Colonic mucosa (tissue), 4 donors: ENCODE results near the gene E2F8. TPM values are rescaled to one million over a fixed set of nuclear protein-coding genes. Genes with fewer than 3 reads are reported as not detected.

Experiments used
- DNase-seq: peaks from one replicate; pipeline ENCODE4 v3.0.0-alpha.2; 2020
- H3K27ac ChIP-seq: fragments of 200-600 bp; one replicate; pipeline ENCODE4 v1.8.0; 2021
- H3K27me3 ChIP-seq: fragments of 200-600 bp; one replicate; pipeline ENCODE4 v1.8.0; 2021
- H3K36me3 ChIP-seq: fragments of 200-600 bp; one replicate; pipeline ENCODE4 v1.8.0; 2021
- H3K4me1 ChIP-seq: fragments of 200-600 bp; one replicate; pipeline ENCODE4 v1.8.0; 2021; ENCODE audit warnings: mild to moderate bottlenecking
- H3K4me3 ChIP-seq: fragments of 200-600 bp; one replicate; pipeline ENCODE4 v1.8.0; 2021
- H3K9ac ChIP-seq, 2 donors: one replicate each; pipeline ENCODE4 v1.7.0; 2013; ENCODE audit warnings: control low read depth in 2 of 2, low read depth in 2 of 2, low read length in 2 of 2
- H3K9me3 ChIP-seq: fragments of 200-600 bp; one replicate; pipeline ENCODE4 v1.8.0; 2021
- CTCF ChIP-seq: fragments of 200-600 bp; IDR thresholded peaks from one replicate; pipeline ENCODE4 v1.8.0; 2022; ENCODE audit warnings: antibody characterized with exemption, mild to moderate bottlenecking
- intact Hi-C: fragments of 100-400 bp; cut with DNase I; formaldehyde crosslinking; loops from one replicate; pipeline ENCODE4 v1.14.1; 2022
- total RNA-seq, 2 donors: library from RNA; stranded (reverse); fragmentation: NEBNext Ultra II Directional in 1 of 2; extraction: Animal tissue kit (Norgen Biotek cat#: 25700) in 1 of 2; gene quantifications; one replicate each; pipeline ENCODE4 v1.2.1, GENCODE V29; 2021
- donor health status: healthy.
- donor health status: DM: no; HTN: no; CAD: no.
- donor health status: DM: no; HTN: no; CAD: no.

E2F8 gene
- total RNA-seq = 10 to 100 TPM in 1 of 2 donors, 1 to 10 TPM in 1; 5.5 to 26.8 TPM

GRCh38 chr11:19240420-19241259 lies at the start of gene E2F8:
Gene E2F8 (minus strand): TSS chr11:19240945. CDS start chr11:19240121, 824 bp downstream.
- TF ChIP-seq CTCF = no peak
- H3K4me1 ChIP-seq = peaks cover 19% of the 10 kb centered on the region
- peak; percentile 98 for DNase-seq
- peaks cover 8% of the 10 kb centered on the region for H3K27me3 ChIP-seq
- H3K9me3 ChIP-seq = no peaks in the 10 kb centered on the region
- no peaks in the 10 kb centered on the region for H3K36me3 ChIP-seq
- peak within 1 kb of the TSS; percentile 40 for H3K27ac ChIP-seq
- intact Hi-C loops = no loop called here
- H3K9ac ChIP-seq = peak within 1 kb of the TSS; percentile 53 to 91
- H3K4me3 ChIP-seq = peak within 1 kb of the TSS; percentile 86

- H3K27me3 ChIP-seq = no peaks in the 10 kb centered on the region
- H3K4me1 ChIP-seq = no peaks in the 10 kb centered on the region
- H3K9ac ChIP-seq = no peak overlapping the region
- no peak for TF ChIP-seq CTCF
- H3K27ac ChIP-seq = no peak overlapping the region
- H3K4me3 ChIP-seq = no peak overlapping the region
- no peaks in the 10 kb centered on the region for H3K9me3 ChIP-seq
- H3K36me3 ChIP-seq = no peaks in the 10 kb centered on the region
- intact Hi-C loops = no loop called here
- no peak for DNase-seq
These were observed 49.6 kb upstream of the E2F8 start for GRCh38 chr11:19290356-19290755.

GRCh38 chr11:19288256-19288655 lies 47.5 kb upstream of the E2F8 start:
- DNase-seq = no peak
- Histone ChIP-seq H3K27me3 (no peaks in the 10 kb centered on the region), H3K9ac (no peak overlapping the region), H3K27ac (no peak overlapping the region), H3K4me1 (no peaks in the 10 kb centered on the region), H3K4me3 (no peak overlapping the region), H3K9me3 (no peaks in the 10 kb centered on the region), H3K36me3 (no peaks in the 10 kb centered on the region)
- no peak for TF ChIP-seq CTCF
- intact Hi-C loops = no loop called here

- no peaks in the 10 kb centered on the region for H3K4me1 ChIP-seq
- no peak overlapping the region for H3K9ac ChIP-seq
- H3K27ac ChIP-seq = no peak overlapping the region
- H3K36me3 ChIP-seq = no peaks in the 10 kb centered on the region
- no peak overlapping the region for H3K4me3 ChIP-seq
- H3K9me3 ChIP-seq = no peaks in the 10 kb centered on the region
- intact Hi-C loops = no loop called here
- DNase-seq = no peak
- H3K27me3 ChIP-seq = no peaks in the 10 kb centered on the region
- no peak for TF ChIP-seq CTCF
These were observed 45.7 kb upstream of the E2F8 start for GRCh38 chr11:19286411-19286810.

- H3K36me3 ChIP-seq = no peaks in the 10 kb centered on the region
- intact Hi-C loops = no loop called here
- DNase-seq = no peak
- no peak overlapping the region for H3K27ac ChIP-seq
- H3K9me3 ChIP-seq = no peaks in the 10 kb centered on the region
- H3K9ac ChIP-seq = no peak overlapping the region
- no peaks in the 10 kb centered on the region for H3K27me3 ChIP-seq
- H3K4me3 ChIP-seq = no peak overlapping the region
- no peaks in the 10 kb centered on the region for H3K4me1 ChIP-seq
- no peak for TF ChIP-seq CTCF
These were observed 44.1 kb upstream of the E2F8 start for GRCh38 chr11:19284881-19285280.
